Measurements from ENCODE around the gene LTBP3.

LTBP3 gene

GRCh38 chr11:65558002-65558929, at the start of gene LTBP3:
Gene LTBP3 (minus strand): TSS chr11:65558359. CDS start chr11:65557959, 400 bp downstream.
- H3K4me3 Mint-ChIP-seq = peak within 1 kb of the TSS; percentile 87
- no peaks in the 10 kb centered on the region for H3K27me3 Mint-ChIP-seq
- peak within 1 kb of the TSS; percentile 93 for H3K27ac Mint-ChIP-seq
- peaks cover 61% of the 10 kb centered on the region for H3K4me1 Mint-ChIP-seq
- H3K36me3 Mint-ChIP-seq = no peaks in the 10 kb centered on the region
- H3K9me3 Mint-ChIP-seq = no peaks in the 10 kb centered on the region

GRCh38 chr11:65606876-65607613, 48.9 kb upstream of the LTBP3 start:
- Mint-ChIP-seq H3K27ac (no peak overlapping the region), H3K4me1 (peaks cover 32% of the 10 kb centered on the region), H3K27me3 (no peaks in the 10 kb centered on the region), H3K4me3 (no peak overlapping the region), H3K9me3 (no peaks in the 10 kb centered on the region), H3K36me3 (no peaks in the 10 kb centered on the region)

- no peak overlapping the region for H3K4me3 Mint-ChIP-seq
- no peaks in the 10 kb centered on the region for H3K27me3 Mint-ChIP-seq
- no peak overlapping the region for H3K27ac Mint-ChIP-seq
- H3K36me3 Mint-ChIP-seq = no peaks in the 10 kb centered on the region
- H3K9me3 Mint-ChIP-seq = no peaks in the 10 kb centered on the region
- peaks cover 10% of the 10 kb centered on the region for H3K4me1 Mint-ChIP-seq
These were observed 46.1 kb upstream of the LTBP3 start for GRCh38 chr11:65604258-65604657.

- H3K4me1 Mint-ChIP-seq = peaks cover 11% of the 10 kb centered on the region
- no peak overlapping the region for H3K4me3 Mint-ChIP-seq
- H3K27ac Mint-ChIP-seq = no peak overlapping the region
- no peaks in the 10 kb centered on the region for H3K27me3 Mint-ChIP-seq
- no peaks in the 10 kb centered on the region for H3K36me3 Mint-ChIP-seq
- no peaks in the 10 kb centered on the region for H3K9me3 Mint-ChIP-seq
These were observed 41.7 kb upstream of the LTBP3 start for GRCh38 chr11:65599955-65600246.

GRCh38 chr11:65599216-65599954, 41.2 kb upstream of the LTBP3 start:
- Mint-ChIP-seq H3K4me3 (no peak overlapping the region), H3K9me3 (no peaks in the 10 kb centered on the region), H3K27ac (no peak overlapping the region), H3K27me3 (no peaks in the 10 kb centered on the region), H3K4me1 (peaks cover 13% of the 10 kb centered on the region), H3K36me3 (no peaks in the 10 kb centered on the region)

GRCh38 chr11:65598258-65598699, 40.1 kb upstream of the LTBP3 start:
- peaks cover 13% of the 10 kb centered on the region for H3K4me1 Mint-ChIP-seq
- no peaks in the 10 kb centered on the region for H3K27me3 Mint-ChIP-seq
- no peaks in the 10 kb centered on the region for H3K36me3 Mint-ChIP-seq
- no peaks in the 10 kb centered on the region for H3K9me3 Mint-ChIP-seq
- no peak overlapping the region for H3K27ac Mint-ChIP-seq
- H3K4me3 Mint-ChIP-seq = no peak overlapping the region

- no peaks in the 10 kb centered on the region for H3K36me3 Mint-ChIP-seq
- H3K4me3 Mint-ChIP-seq = no peak overlapping the region
- H3K27me3 Mint-ChIP-seq = no peaks in the 10 kb centered on the region
- peaks cover 13% of the 10 kb centered on the region for H3K4me1 Mint-ChIP-seq
- no peaks in the 10 kb centered on the region for H3K9me3 Mint-ChIP-seq
- no peak overlapping the region for H3K27ac Mint-ChIP-seq
These were observed 38.4 kb upstream of the LTBP3 start for GRCh38 chr11:65596520-65596919.

- H3K4me1 Mint-ChIP-seq = peaks cover 10% of the 10 kb centered on the region
- no peaks in the 10 kb centered on the region for H3K36me3 Mint-ChIP-seq
- no peak within 1 kb of the TSS for H3K4me3 Mint-ChIP-seq
- H3K27ac Mint-ChIP-seq = peak within 1 kb of the TSS; percentile 55
- H3K9me3 Mint-ChIP-seq = no peaks in the 10 kb centered on the region
- no peaks in the 10 kb centered on the region for H3K27me3 Mint-ChIP-seq
These were observed 37.6 kb upstream of the LTBP3 start, which contains the start of gene KCNK7 for GRCh38 chr11:65595543-65596281. Gene KCNK7 (minus strand): TSS chr11:65595800. CDS start chr11:65595772, 28 bp downstream.

GRCh38 chr11:65595131-65595530, 37.0 kb upstream of the LTBP3 start:
- Mint-ChIP-seq H3K27ac (no peak overlapping the region), H3K4me3 (no peak overlapping the region), H3K4me1 (peaks cover 10% of the 10 kb centered on the region), H3K36me3 (no peaks in the 10 kb centered on the region), H3K27me3 (no peaks in the 10 kb centered on the region), H3K9me3 (no peaks in the 10 kb centered on the region)

GRCh38 chr11:65593518-65594414, 35.6 kb upstream of the LTBP3 start:
- H3K27me3 Mint-ChIP-seq = no peaks in the 10 kb centered on the region
- no peaks in the 10 kb centered on the region for H3K9me3 Mint-ChIP-seq
- no peak overlapping the region for H3K4me3 Mint-ChIP-seq
- no peak overlapping the region for H3K27ac Mint-ChIP-seq
- peaks cover 11% of the 10 kb centered on the region for H3K4me1 Mint-ChIP-seq
- H3K36me3 Mint-ChIP-seq = no peaks in the 10 kb centered on the region

GRCh38 chr11:65592858-65593517, 34.8 kb upstream of the LTBP3 start:
- H3K4me1 Mint-ChIP-seq = peaks cover 19% of the 10 kb centered on the region
- no peaks in the 10 kb centered on the region for H3K27me3 Mint-ChIP-seq
- H3K27ac Mint-ChIP-seq = no peak overlapping the region
- H3K4me3 Mint-ChIP-seq = no peak overlapping the region
- no peaks in the 10 kb centered on the region for H3K36me3 Mint-ChIP-seq
- H3K9me3 Mint-ChIP-seq = no peaks in the 10 kb centered on the region

- no peak overlapping the region for H3K27ac Mint-ChIP-seq
- H3K4me1 Mint-ChIP-seq = peaks cover 26% of the 10 kb centered on the region
- H3K36me3 Mint-ChIP-seq = no peaks in the 10 kb centered on the region
- no peak overlapping the region for H3K4me3 Mint-ChIP-seq
- H3K27me3 Mint-ChIP-seq = no peaks in the 10 kb centered on the region
- no peaks in the 10 kb centered on the region for H3K9me3 Mint-ChIP-seq
These were observed 34.0 kb upstream of the LTBP3 start for GRCh38 chr11:65591939-65592857.

- H3K9me3 Mint-ChIP-seq = no peaks in the 10 kb centered on the region
- no peaks in the 10 kb centered on the region for H3K27me3 Mint-ChIP-seq
- H3K4me1 Mint-ChIP-seq = peaks cover 28% of the 10 kb centered on the region
- H3K27ac Mint-ChIP-seq = no peak overlapping the region
- no peaks in the 10 kb centered on the region for H3K36me3 Mint-ChIP-seq
- no peak overlapping the region for H3K4me3 Mint-ChIP-seq
These were observed 32.1 kb upstream of the LTBP3 start for GRCh38 chr11:65590240-65590738.

All from activated naive CD4-positive, alpha-beta T cell treated with anti-CD3 and anti-CD28 coated beads, Interleukin-2, amount 50 U/mL, for 24 hours (primary cell).